Measurements from ENCODE around the gene DMRT3.

Gene DMRT3

GRCh38 chr9:976258-976942 is at the start of gene DMRT3:
TSS of gene DMRT3 (plus strand) at chr9:976655. CDS start at chr9:977002, 347 bp downstream.
- DNase-seq = no peak

- DNase-seq = no peak
Measured at GRCh38 chr9:926976-927375, 49.5 kb upstream of the DMRT3 start.

GRCh38 chr9:928363-929042 is 48.0 kb upstream of the DMRT3 start:
- DNase-seq = no peak

GRCh38 chr9:929719-930118 is 46.7 kb upstream of the DMRT3 start:
- DNase-seq = no peak

GRCh38 chr9:933356-933755 is 43.1 kb upstream of the DMRT3 start:
- no peak for DNase-seq

- no peak for DNase-seq
Measured at GRCh38 chr9:935348-935965, 41.0 kb upstream of the DMRT3 start.

- DNase-seq = no peak
Measured at GRCh38 chr9:942805-943580, 33.5 kb upstream of the DMRT3 start.

GRCh38 chr9:947985-948384 is 28.5 kb upstream of the DMRT3 start:
- DNase-seq = no peak

GRCh38 chr9:948497-948896 is 28.0 kb upstream of the DMRT3 start:
- no peak for DNase-seq

- DNase-seq = no peak
Measured at GRCh38 chr9:950139-950538, 26.3 kb upstream of the DMRT3 start.

GRCh38 chr9:952546-952945 is 23.9 kb upstream of the DMRT3 start:
- no peak for DNase-seq

- DNase-seq = no peak
Measured at GRCh38 chr9:959105-959504, 17.4 kb upstream of the DMRT3 start.

- no peak for DNase-seq
Measured at GRCh38 chr9:959914-960313, 16.5 kb upstream of the DMRT3 start.

GRCh38 chr9:962023-962422 is 14.4 kb upstream of the DMRT3 start:
- DNase-seq = no peak

GRCh38 chr9:965497-965896 is 11.0 kb upstream of the DMRT3 start:
- DNase-seq = no peak

GRCh38 chr9:966870-967269 is 9.6 kb upstream of the DMRT3 start:
- DNase-seq = no peak

- DNase-seq = no peak
Measured at GRCh38 chr9:967436-967835, 9.0 kb upstream of the DMRT3 start.

- DNase-seq = no peak
Measured at GRCh38 chr9:967903-968641, 8.4 kb upstream of the DMRT3 start.

- DNase-seq = no peak
Measured at GRCh38 chr9:969310-970150, 6.9 kb upstream of the DMRT3 start.

GRCh38 chr9:970151-970996 is 6.1 kb upstream of the DMRT3 start:
- no peak for DNase-seq

All from CD4-positive, alpha-beta T cell treated with Interleukin-10 for 1 hour (primary cell).